WERI-Rb-1 (cell line): ENCODE measurements around the gene PHETA1.

ENCODE experiments used
- DNase-seq: peaks from one replicate; pipeline ENCODE4 v3.0.0-alpha.2; 2020
- H3K27ac ChIP-seq: fragments of 250-450 bp; sonication (Bioruptor Pico); 2 replicates; pipeline ENCODE4 v1.5.1; 2020; ENCODE audit warnings: mild to moderate bottlenecking, moderate library complexity
- H3K27me3 ChIP-seq: fragments of 250-450 bp; sonication (Bioruptor Pico); 2 replicates; pipeline ENCODE4 v1.5.1; 2021; ENCODE audit warnings: mild to moderate bottlenecking, low read depth, moderate library complexity; ENCODE audit not compliant: insufficient read depth, severe bottlenecking
- H3K36me3 ChIP-seq: fragments of 250-450 bp; sonication (Bioruptor Pico); 2 replicates; pipeline ENCODE4 v1.5.1; 2020; ENCODE audit warnings: mild to moderate bottlenecking, moderate library complexity
- H3K4me3 ChIP-seq: 2 replicates; pipeline ENCODE4 v1.5.1; 2011; ENCODE audit warnings: low read depth, mild to moderate bottlenecking, control low read depth, low read length
- H3K9me3 ChIP-seq: fragments of 250-450 bp; sonication (Bioruptor Pico); 2 replicates; pipeline ENCODE4 v1.5.1; 2021; ENCODE audit warnings: mild to moderate bottlenecking, moderate library complexity; ENCODE audit not compliant: severe bottlenecking
- CTCF ChIP-seq: IDR thresholded peaks from 2 replicates; pipeline ENCODE4 v1.5.1; 2011; ENCODE audit warnings: low read depth, mild to moderate bottlenecking, control low read depth, inconsistent platforms, low read length

Gene PHETA1, protein sequence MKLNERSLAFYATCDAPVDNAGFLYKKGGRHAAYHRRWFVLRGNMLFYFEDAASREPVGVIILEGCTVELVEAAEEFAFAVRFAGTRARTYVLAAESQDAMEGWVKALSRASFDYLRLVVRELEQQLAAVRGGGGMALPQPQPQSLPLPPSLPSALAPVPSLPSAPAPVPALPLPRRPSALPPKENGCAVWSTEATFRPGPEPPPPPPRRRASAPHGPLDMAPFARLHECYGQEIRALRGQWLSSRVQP

DNA sequence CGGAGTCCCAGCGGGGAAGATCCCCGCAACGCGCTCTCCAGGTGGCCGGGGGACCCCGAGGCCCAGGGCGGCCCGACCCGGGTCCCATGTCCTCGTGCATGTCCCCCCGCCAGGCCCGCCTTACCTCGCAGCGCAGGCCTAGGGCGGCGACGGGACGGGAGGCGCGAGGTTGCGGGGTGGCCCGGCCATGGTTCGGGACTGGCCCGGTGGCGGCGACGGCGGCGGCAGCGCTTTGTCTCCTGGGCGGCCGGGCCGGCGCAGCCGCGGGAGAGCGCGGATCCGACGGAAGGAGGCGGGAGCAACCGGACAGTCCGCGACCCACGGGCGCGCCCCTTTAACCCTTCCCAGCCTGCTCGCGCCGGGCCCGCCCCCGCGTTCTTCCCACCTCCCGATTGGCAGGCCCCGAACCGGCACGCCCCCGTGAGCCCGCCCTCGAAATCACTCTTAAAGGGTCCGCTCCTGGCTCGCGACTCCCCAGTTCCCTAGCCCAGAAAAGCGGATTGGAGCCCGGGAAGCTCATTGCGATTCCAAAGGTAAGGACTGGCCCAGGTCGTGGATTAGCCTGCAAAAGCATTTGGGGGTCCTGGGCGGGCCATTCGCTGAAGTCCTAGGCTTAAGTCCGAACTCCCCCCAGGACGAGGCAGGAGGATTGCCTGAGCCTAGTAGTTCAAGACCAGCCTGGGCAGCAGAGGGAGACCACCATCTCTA lies at the start of gene PHETA1:
PHETA1 (minus strand) TSS at position 308 of the 708 bp plus-strand sequence. CDS start 5,668 bp downstream, outside the sequence.
- TF ChIP-seq CTCF, result no peak
- Histone ChIP-seq H3K36me3 (peaks cover 11% of the 10 kb centered on the region), H3K9me3 (no peaks in the 10 kb centered on the region), H3K4me3 (peak within 1 kb of the TSS; percentile 80), H3K27ac (peak within 1 kb of the TSS; percentile 65), H3K27me3 (no peaks in the 10 kb centered on the region)
- DNase-seq, result peak; percentile 96

DNA sequence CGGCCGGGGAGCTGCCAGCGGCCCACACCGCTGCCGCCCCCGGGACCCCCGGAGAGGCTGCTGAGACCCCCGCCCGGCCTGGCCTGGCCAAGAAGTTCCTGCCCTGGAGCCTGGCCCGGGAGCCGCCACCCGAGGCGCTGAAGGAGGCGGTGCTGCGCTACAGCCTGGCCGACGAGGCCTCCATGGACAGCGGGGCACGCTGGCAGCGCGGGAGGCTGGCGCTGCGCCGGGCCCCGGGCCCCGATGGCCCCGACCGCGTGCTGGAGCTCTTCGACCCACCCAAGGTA lies 49.6 kb upstream of the PHETA1 start:
- Histone ChIP-seq H3K36me3 (no peaks in the 10 kb centered on the region; the same call in none of the 2 replicates), H3K4me3 (no peak overlapping the region), H3K27ac (no peak overlapping the region), H3K27me3 (no peaks in the 10 kb centered on the region), H3K9me3 (no peaks in the 10 kb centered on the region)
- DNase-seq, result no peak
- no peak for TF ChIP-seq CTCF

- Histone ChIP-seq H3K9me3 (no peaks in the 10 kb centered on the region), H3K27me3 (no peaks in the 10 kb centered on the region), H3K27ac (no peak overlapping the region), H3K36me3 (no peaks in the 10 kb centered on the region; the same call in none of the 2 replicates), H3K4me3 (no peak overlapping the region)
- DNase-seq, result no peak
- TF ChIP-seq CTCF, result no peak
Measured at GRCh38 chr12:111417784-111418593, 49.1 kb upstream of the PHETA1 start.

GRCh38 chr12:111417290-111417689 lies 48.4 kb upstream of the PHETA1 start:
- H3K27ac ChIP-seq, result no peak overlapping the region
- no peak for TF ChIP-seq CTCF
- H3K9me3 ChIP-seq, result no peaks in the 10 kb centered on the region
- no peak for DNase-seq
- H3K27me3 ChIP-seq, result no peaks in the 10 kb centered on the region
- H3K4me3 ChIP-seq, result no peak overlapping the region
- no peaks in the 10 kb centered on the region; the same call in none of the 2 replicates for H3K36me3 ChIP-seq

DNA sequence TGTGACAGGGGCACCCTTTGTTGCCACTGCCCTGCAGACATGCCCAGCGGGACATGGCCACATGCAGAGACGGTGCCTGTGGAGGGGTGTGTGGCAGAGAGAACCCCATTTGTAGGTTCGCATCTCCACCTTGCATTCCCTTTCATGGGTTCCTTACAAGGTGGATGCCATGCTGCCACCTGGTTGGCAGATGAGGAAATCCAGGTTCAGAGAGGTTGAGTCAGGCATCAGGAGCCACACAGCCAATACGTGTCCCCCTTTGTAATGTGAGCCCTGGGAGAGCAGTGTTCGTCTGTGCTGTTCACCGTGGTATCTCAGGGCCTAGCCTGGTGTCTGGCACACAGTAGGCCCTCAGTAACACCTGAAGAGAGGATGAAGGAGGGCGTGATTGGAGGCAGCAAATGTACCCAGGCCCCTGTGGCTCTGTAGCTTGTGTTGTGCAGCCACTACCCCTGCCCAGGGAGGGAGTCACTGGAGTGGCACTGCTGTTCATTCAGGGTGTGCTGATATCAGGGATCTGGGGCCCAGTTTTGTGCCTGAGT lies 45.9 kb upstream of the PHETA1 start:
- no peak for DNase-seq
- Histone ChIP-seq H3K9me3 (no peaks in the 10 kb centered on the region), H3K4me3 (no peak overlapping the region), H3K36me3 (no peaks in the 10 kb centered on the region), H3K27me3 (no peaks in the 10 kb centered on the region), H3K27ac (no peak overlapping the region)
- no peak for TF ChIP-seq CTCF
